Stimulated activated CD8-positive, alpha-beta memory T cell treated with anti-CD3 and anti-CD28 coated beads, Interleukin-2, amount 100 ng/mL, for 48 hours (primary cell): Measurements from ENCODE around the gene DENND10.
"Not testable (repeated sequence)": the region's sequence is repeated elsewhere in the genome, so short reads cannot be mapped to it uniquely, and the experiment has no call there.

Experiments
- DNase-seq, 2 donors: peaks; one replicate each; pipeline ENCODE4 v3.0.0-alpha.2; 2020; ENCODE audit warnings: low read depth in 2 of 2

DENND10 gene

GRCh38 chr10:119166564-119166963 is 62.7 kb downstream of the DENND10 start:
- DNase-seq, result no peak

GRCh38 chr10:119167041-119167440 is 63.1 kb downstream of the DENND10 start:
- DNase-seq, result no peak

- no peak for DNase-seq
Observed at GRCh38 chr10:119174109-119174508, 70.2 kb downstream of the DENND10 start.

GRCh38 chr10:119176166-119176565 is 72.3 kb downstream of the DENND10 start:
- no peak for DNase-seq

- no peak for DNase-seq
Observed at GRCh38 chr10:119177708-119178371, 73.9 kb downstream of the DENND10 start.

GRCh38 chr10:119178372-119179119 is 74.6 kb downstream of the DENND10 start, which contains the start of gene PRDX3:
Gene PRDX3, minus strand, starts transcription at chr10:119178812. Its CDS starts 22 bp downstream, at chr10:119178790.
- peak; percentile 95 to 96 for DNase-seq

GRCh38 chr10:119180850-119181400 is 77.0 kb downstream of the DENND10 start:
- DNase-seq, result not testable (repeated sequence)

- DNase-seq, result no peak
Observed at GRCh38 chr10:119183664-119184412, 79.9 kb downstream of the DENND10 start.
